Subcutaneous adipose tissue (tissue), 4 donors: ENCODE data around the gene EMP1. TPM values are rescaled to one million over a fixed set of nuclear protein-coding genes. Genes with fewer than 3 reads are reported as not detected.

Experiments used
- total RNA-seq, 4 donors: library from RNA; depleted of rRNA; stranded (reverse); fragments of >200 nt; gene quantifications; one replicate each; pipeline ENCODE4 v1.1.0, GENCODE V29; 2016
- TF ChIP-seq, protein P1 (sequence below): fragments of 450-650 bp; IDR thresholded peaks from one replicate; pipeline ENCODE4 v1.5.1; 2016; ENCODE audit warnings: low read depth, mild to moderate bottlenecking, control low read depth, antibody characterized with exemption, moderate library complexity

The EMP1 gene
- total RNA-seq, 4 donors from 2014 or later = 583 to 987 (median 676) TPM

DNA sequence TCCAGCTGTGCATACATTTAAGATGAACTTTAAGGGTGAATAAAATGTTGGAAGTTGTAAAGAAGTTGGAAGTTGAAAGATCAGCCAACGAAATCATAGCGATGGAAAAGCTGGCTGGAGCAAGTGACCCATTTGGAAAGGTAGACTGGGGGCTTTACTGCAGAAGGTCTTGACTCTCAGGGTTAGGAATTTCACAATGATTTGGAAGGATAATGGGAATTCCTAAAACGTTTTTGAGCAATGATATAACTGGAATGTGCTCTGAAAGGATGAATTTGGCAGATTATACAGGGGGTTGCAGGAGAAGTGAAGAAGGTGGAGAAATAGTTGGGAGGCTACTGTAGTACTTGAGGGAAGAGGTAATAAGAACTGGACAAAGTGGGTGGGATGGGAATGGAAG is 27.4 kb downstream of the EMP1 start:
- TF ChIP-seq, protein P1, sequence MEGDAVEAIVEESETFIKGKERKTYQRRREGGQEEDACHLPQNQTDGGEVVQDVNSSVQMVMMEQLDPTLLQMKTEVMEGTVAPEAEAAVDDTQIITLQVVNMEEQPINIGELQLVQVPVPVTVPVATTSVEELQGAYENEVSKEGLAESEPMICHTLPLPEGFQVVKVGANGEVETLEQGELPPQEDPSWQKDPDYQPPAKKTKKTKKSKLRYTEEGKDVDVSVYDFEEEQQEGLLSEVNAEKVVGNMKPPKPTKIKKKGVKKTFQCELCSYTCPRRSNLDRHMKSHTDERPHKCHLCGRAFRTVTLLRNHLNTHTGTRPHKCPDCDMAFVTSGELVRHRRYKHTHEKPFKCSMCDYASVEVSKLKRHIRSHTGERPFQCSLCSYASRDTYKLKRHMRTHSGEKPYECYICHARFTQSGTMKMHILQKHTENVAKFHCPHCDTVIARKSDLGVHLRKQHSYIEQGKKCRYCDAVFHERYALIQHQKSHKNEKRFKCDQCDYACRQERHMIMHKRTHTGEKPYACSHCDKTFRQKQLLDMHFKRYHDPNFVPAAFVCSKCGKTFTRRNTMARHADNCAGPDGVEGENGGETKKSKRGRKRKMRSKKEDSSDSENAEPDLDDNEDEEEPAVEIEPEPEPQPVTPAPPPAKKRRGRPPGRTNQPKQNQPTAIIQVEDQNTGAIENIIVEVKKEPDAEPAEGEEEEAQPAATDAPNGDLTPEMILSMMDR = no peak

- TF ChIP-seq, protein P1 = no peak
Measured at GRCh38 chr12:13227191-13227590, 30.7 kb downstream of the EMP1 start.

DNA sequence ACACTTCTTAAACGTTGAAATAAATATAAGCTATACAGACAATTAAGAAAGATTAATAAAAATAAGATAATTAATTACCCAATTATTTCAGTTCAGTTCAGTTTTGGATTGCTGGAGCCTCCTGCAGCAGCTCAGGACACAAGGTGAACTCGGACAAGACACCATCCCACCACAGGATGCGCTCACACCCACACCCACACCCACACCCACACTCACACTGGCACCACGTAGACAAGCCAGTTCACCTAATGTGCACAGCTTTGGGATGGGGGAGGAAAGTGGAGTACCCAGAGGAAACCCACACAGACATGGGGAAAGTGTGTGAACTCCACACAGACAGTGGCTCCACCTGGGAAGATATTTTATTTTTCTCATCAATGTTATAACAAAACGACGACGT is 32.1 kb downstream of the EMP1 start:
- TF ChIP-seq, protein P1 = no peak

- TF ChIP-seq, protein P1 = no peak
Measured at GRCh38 chr12:13229504-13229903, 33.0 kb downstream of the EMP1 start.

- TF ChIP-seq, protein P1 = no peak
Measured at GRCh38 chr12:13230500-13230899, 34.0 kb downstream of the EMP1 start.

DNA sequence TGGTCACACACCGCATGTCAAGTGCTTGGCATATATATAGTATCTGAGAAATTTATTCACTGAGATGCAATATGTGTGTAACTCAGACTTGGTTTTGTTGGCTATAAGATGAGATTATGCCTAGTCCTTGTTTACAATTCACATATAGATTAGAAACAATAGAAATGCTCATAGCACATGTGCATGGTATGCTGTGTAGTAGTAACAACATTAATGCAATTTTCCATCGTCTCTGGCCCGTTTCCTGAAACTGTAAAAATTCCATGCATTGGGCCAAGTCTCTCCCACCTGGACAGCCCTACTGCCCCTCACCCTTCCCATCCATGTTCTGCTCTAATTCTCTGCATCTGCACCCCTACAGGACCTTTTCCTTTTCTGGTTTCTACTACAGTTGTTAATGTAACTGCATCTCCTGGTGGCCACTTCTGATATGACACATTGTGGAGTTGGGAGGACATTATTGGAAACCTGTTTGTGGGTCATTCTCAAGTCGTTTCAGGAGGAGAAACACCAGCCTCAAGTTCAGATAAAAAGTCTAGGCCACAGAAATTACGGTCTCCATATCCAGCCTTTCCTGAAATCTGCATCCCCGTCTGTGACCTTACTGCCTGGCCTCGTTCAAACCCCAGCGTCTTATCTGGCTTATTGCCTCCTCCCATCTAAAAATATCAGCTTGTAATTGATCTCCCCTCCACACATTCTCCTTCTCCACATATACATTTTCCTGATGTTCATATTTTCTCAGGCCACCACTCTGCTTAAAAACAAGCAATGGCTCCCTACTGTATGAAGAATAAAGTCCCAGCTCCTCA is 37.5 kb downstream of the EMP1 start:
- TF ChIP-seq, protein P1 = no peak

- TF ChIP-seq, protein P1 = no peak
Measured at GRCh38 chr12:13238204-13238603, 41.7 kb downstream of the EMP1 start.
